Loucy (cell line): ENCODE results near the gene FGFR3.

Experiments used
- EZH2phosphoT487 ChIP-seq: fragments of 200-600 bp; IDR thresholded peaks from 2 replicates; pipeline ENCODE4 v1.6.1; 2018; ENCODE audit warnings: antibody characterized with exemption, mild to moderate bottlenecking, moderate library complexity, borderline replicate concordance
- TF ChIP-seq, protein P1 (sequence below): fragments of 200-600 bp; sonication (generic); conservative IDR thresholded peaks from 2 replicates; pipeline ENCODE4 v1.5.1; 2014; ENCODE audit warnings: mild to moderate bottlenecking, antibody characterized with exemption, low read length

DNA sequence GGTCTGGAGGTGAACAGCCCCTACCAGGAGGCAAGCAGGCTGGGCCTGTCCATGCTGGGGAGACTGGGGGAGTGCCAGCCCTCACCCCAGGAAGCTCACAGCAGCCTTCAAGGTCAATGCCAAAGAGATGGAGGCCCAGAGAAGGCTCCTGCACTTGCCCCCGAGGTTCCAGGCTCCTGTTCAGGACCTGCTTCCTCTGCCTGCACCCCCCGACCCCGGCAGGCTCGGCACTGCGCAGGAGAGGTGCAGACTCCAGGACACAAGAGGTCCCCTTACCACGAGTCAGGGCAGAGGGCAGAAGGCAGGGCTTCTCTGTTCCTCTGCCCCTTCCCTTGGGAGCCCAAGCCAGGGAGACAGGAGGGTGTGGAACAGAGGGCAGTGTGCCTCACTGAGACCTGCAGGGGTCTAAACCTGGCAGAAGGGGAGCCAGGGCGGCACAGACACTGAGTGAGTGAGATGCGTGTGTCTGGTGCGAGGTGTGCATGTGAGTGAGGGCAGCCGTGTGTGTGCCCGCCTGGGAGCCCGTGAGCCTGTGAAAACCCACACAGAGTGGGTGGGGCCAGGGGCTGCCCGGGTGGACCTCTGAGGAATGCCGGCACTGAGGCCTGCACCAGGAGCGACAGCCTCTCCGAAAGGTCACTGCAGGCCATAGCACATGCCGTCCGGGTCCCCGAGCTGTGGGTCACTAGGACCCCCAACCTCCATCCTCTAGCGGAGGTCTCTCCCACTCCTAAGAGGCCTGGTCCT is 30.7 kb upstream of the FGFR3 start:
- TF ChIP-seq, protein P1, sequence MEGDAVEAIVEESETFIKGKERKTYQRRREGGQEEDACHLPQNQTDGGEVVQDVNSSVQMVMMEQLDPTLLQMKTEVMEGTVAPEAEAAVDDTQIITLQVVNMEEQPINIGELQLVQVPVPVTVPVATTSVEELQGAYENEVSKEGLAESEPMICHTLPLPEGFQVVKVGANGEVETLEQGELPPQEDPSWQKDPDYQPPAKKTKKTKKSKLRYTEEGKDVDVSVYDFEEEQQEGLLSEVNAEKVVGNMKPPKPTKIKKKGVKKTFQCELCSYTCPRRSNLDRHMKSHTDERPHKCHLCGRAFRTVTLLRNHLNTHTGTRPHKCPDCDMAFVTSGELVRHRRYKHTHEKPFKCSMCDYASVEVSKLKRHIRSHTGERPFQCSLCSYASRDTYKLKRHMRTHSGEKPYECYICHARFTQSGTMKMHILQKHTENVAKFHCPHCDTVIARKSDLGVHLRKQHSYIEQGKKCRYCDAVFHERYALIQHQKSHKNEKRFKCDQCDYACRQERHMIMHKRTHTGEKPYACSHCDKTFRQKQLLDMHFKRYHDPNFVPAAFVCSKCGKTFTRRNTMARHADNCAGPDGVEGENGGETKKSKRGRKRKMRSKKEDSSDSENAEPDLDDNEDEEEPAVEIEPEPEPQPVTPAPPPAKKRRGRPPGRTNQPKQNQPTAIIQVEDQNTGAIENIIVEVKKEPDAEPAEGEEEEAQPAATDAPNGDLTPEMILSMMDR: no peak
- no peak for TF ChIP-seq EZH2phosphoT487
